Ishikawa (cell line): ENCODE data around the gene PTPRN2.

Experiments used
- CEBPB ChIP-seq: IDR thresholded peaks from 2 replicates; pipeline ENCODE4 v1.6.1; 2012
- CREB1 ChIP-seq: IDR thresholded peaks from 2 replicates; pipeline ENCODE4 v1.6.1; 2012; ENCODE audit warnings: low read depth
- EGR1 ChIP-seq: IDR thresholded peaks from 2 replicates; pipeline ENCODE4 v1.6.1; 2012
- EP300 ChIP-seq: IDR thresholded peaks from 2 replicates; pipeline ENCODE4 v1.6.1; 2012; ENCODE audit warnings: borderline replicate concordance
- FOXM1 ChIP-seq: IDR thresholded peaks from 2 replicates; pipeline ENCODE4 v1.6.1; 2012; ENCODE audit warnings: low read depth, borderline replicate concordance
- MAX ChIP-seq: IDR thresholded peaks from 2 replicates; pipeline ENCODE4 v1.6.1; 2012
- NFIC ChIP-seq: IDR thresholded peaks from 2 replicates; pipeline ENCODE4 v1.6.1; 2012
- RAD21 ChIP-seq: IDR thresholded peaks from 2 replicates; pipeline ENCODE4 v1.6.1; 2012; ENCODE audit warnings: low read depth
- REST ChIP-seq: IDR thresholded peaks from 2 replicates; pipeline ENCODE4 v1.6.1; 2012; ENCODE audit warnings: low read depth, mild to moderate bottlenecking
- TAF1 ChIP-seq: IDR thresholded peaks from 2 replicates; pipeline ENCODE4 v1.6.1; 2012; ENCODE audit warnings: low read depth, mild to moderate bottlenecking
- TCF12 ChIP-seq: IDR thresholded peaks from 2 replicates; pipeline ENCODE4 v1.6.1; 2012; ENCODE audit warnings: low read depth
- TEAD4 ChIP-seq: IDR thresholded peaks from 2 replicates; pipeline ENCODE4 v1.6.1; 2012
- USF1 ChIP-seq: IDR thresholded peaks from 2 replicates; pipeline ENCODE4 v1.6.1; 2012
- YY1 ChIP-seq: IDR thresholded peaks from 2 replicates; pipeline ENCODE4 v1.6.1; 2012; ENCODE audit warnings: low read depth
- ZBTB7A ChIP-seq: IDR thresholded peaks from 2 replicates; pipeline ENCODE4 v1.6.1; 2012; ENCODE audit warnings: low read depth

The PTPRN2 gene

GRCh38 chr7:158527915-158528502 lies 59.6 kb downstream of the PTPRN2 start:
- no peak for TF ChIP-seq TEAD4

GRCh38 chr7:158527495-158527894 lies 60.1 kb downstream of the PTPRN2 start:
- no peak for TF ChIP-seq TCF12
- TF ChIP-seq REST = no peak
- no peak for TF ChIP-seq MAX
- no peak for TF ChIP-seq CREB1
- no peak for TF ChIP-seq RAD21
- TF ChIP-seq USF1 = no peak
- TF ChIP-seq EP300 = no peak
- no peak for TF ChIP-seq ZBTB7A
- TF ChIP-seq CEBPB = no peak
- TF ChIP-seq FOXM1 = no peak
- no peak for TF ChIP-seq EGR1
- no peak for TF ChIP-seq YY1
- TF ChIP-seq TAF1 = no peak
- TF ChIP-seq NFIC = no peak
- TF ChIP-seq TEAD4 = no peak

GRCh38 chr7:158527038-158527437 lies 60.6 kb downstream of the PTPRN2 start:
- TF ChIP-seq CREB1 (no peak), ZBTB7A (no peak), FOXM1 (no peak), TCF12 (no peak), REST (no peak), RAD21 (no peak), MAX (no peak), CEBPB (no peak), USF1 (no peak), NFIC (no peak), YY1 (no peak), EGR1 (no peak), EP300 (no peak), TAF1 (no peak), TEAD4 (no peak)

GRCh38 chr7:158526531-158526930 lies 61.1 kb downstream of the PTPRN2 start:
- TF ChIP-seq YY1 = no peak
- TF ChIP-seq RAD21 = no peak
- TF ChIP-seq MAX = no peak
- no peak for TF ChIP-seq CEBPB
- TF ChIP-seq FOXM1 = no peak
- no peak for TF ChIP-seq EGR1
- TF ChIP-seq CREB1 = no peak
- TF ChIP-seq TEAD4 = no peak
- no peak for TF ChIP-seq EP300
- no peak for TF ChIP-seq NFIC
- TF ChIP-seq TCF12 = no peak

- TF ChIP-seq TCF12 = no peak
- no peak for TF ChIP-seq CREB1
- TF ChIP-seq CEBPB = no peak
Observed at GRCh38 chr7:158525648-158526484, 61.8 kb downstream of the PTPRN2 start.
